Measurements from ENCODE around the gene NPEPL1.

Gene NPEPL1

DNA sequence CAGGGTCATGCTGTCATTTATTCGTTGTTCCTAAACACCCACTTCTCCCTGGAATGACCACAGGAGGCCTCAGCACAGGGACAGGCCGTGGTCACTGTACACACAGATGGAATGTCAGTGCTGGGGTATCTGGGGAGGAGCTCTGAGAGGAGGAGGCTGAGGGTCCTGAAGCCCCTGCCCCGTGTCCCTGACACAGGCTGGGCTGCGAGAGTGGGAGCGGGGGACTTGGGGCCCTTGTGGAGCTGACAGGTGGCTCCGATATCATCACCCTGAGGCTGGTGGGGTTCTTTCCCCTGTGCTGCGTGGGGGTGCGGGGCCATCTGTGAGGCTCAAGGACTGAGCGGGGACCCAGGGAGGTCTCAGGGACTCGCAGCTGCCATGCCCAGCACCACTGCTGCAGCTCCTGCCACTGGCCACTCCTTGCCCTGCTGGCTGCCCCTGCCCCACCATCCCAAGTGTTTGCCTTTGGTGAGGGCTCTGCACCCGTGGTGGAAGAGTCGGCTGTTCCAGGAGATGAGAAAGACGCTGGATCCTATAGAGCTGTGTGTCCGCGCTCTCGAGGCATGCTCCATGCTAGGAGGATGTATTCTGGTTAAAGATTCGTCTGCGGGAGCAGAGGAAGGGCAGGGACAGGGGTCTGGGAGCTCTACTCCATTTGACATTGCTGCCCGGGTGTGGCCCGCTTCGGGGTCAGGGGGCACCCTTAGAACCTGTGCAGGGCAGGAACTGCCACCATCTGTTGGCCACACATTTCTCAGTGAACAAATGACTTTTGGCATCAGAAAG is 18.9 kb downstream of the NPEPL1 start:
- no peaks in the 10 kb centered on the region for H3K27me3 ChIP-seq (replicated peaks; ENCODE audit: control insufficient read depth, insufficient read depth, low read length)
- H3K36me3 ChIP-seq (ENCODE audit: control insufficient read depth, insufficient read depth, low read length, severe bottlenecking): no peaks in the 10 kb centered on the region
- H3K4me1 ChIP-seq (ENCODE audit: control insufficient read depth, insufficient read depth, low read length): no peaks in the 10 kb centered on the region
- no peak overlapping the region for H3K9ac ChIP-seq (ENCODE audit: low read length)
- H3K9me3 ChIP-seq (ENCODE audit: control insufficient read depth, low read length): no peaks in the 10 kb centered on the region
- H3K4me3 ChIP-seq (ENCODE audit: low read length): no peak overlapping the region
- DNase-seq (ENCODE audit: low read depth): no peak

DNA sequence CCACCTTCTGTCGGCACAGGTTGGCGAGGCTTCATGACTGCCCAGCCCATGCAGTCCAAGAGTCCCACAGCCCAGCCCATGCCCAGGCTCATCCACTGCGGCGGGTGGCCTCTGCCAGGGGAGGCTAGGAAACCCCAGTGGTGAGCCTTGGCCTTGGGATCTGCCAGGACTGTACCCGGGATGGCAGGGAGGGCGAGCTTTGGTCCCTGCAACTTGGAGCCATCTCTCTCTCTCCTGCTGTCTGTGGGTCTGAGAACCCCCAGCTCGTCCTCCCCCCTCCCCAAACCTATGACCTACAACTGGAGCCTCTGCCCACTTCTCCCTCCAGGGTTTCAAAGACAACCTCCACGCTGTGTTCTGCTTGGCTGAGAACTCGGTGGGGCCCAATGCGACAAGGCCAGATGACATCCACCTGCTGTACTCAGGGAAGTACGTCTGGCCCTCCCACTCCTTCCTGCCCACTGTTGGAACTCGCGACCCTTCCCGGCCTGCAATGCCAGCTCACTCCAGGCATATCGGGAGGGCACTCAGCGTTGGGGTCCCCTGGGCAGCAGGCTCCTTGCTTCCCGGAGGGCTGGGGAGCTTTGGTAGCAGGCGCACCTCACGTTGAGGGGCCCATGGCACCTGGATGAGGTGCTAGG is 19.7 kb downstream of the NPEPL1 start:
- H3K36me3 ChIP-seq (ENCODE audit: control insufficient read depth, insufficient read depth, low read length, severe bottlenecking): no peaks in the 10 kb centered on the region
- no peak overlapping the region for H3K4me3 ChIP-seq (ENCODE audit: low read length)
- DNase-seq (ENCODE audit: low read depth): no peak
- H3K9ac ChIP-seq (ENCODE audit: low read length): no peak overlapping the region
- no peaks in the 10 kb centered on the region for H3K9me3 ChIP-seq (ENCODE audit: control insufficient read depth, low read length)
- H3K4me1 ChIP-seq (ENCODE audit: control insufficient read depth, insufficient read depth, low read length): no peaks in the 10 kb centered on the region
- no peaks in the 10 kb centered on the region for H3K27me3 ChIP-seq (replicated peaks; ENCODE audit: control insufficient read depth, insufficient read depth, low read length)

DNA sequence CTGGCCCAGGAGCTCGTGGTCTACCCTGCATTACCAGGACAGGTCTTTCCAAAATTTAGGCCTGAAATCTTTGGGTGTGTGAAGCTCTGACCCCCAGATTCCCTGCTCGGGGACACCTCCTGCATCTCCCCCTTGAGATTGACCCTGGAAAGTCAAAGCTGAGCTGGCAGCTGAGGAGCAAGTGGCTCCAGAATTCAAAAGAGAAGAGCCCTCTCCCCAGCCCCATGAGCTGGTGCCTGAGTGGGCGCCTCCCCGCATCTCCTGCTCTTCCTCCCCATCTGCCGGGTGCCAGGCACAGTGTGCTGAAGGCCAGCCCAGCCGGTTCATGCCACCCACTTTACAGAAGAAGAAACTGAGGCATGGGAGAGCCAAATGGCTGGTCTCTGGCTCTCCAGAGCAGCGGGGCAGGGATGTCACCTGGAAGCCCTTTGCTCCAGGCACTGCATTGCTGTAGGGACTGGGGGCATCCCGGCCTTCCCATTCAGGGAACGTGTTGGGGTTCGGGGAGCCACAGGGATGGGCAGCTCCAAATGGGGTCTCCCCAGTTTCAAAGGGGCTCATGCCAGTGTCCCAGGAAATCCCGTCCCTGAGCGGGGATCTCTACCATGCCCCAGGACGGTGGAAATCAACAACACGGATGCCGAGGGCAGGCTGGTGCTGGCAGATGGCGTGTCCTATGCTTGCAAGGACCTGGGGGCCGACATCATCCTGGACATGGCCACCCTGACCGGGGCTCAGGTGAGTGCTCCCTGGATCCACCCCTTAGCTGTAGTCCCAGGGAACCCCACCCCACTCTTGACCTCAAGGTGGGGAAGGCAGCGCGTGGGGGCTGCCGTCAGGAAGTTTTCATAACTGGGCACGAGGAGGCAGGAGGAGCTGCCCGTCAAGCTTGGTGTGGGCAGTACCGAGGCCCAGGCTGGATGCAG is 20.5 kb downstream of the NPEPL1 start:
- Histone ChIP-seq H3K4me3 (ENCODE audit: low read length) (no peak overlapping the region), H3K27me3 (replicated peaks; ENCODE audit: control insufficient read depth, insufficient read depth, low read length) (no peaks in the 10 kb centered on the region), H3K9me3 (ENCODE audit: control insufficient read depth, low read length) (no peaks in the 10 kb centered on the region), H3K9ac (ENCODE audit: low read length) (no peak overlapping the region), H3K36me3 (ENCODE audit: control insufficient read depth, insufficient read depth, low read length, severe bottlenecking) (no peaks in the 10 kb centered on the region), H3K4me1 (ENCODE audit: control insufficient read depth, insufficient read depth, low read length) (no peaks in the 10 kb centered on the region)
- DNase-seq (ENCODE audit: low read depth): no peak

DNA sequence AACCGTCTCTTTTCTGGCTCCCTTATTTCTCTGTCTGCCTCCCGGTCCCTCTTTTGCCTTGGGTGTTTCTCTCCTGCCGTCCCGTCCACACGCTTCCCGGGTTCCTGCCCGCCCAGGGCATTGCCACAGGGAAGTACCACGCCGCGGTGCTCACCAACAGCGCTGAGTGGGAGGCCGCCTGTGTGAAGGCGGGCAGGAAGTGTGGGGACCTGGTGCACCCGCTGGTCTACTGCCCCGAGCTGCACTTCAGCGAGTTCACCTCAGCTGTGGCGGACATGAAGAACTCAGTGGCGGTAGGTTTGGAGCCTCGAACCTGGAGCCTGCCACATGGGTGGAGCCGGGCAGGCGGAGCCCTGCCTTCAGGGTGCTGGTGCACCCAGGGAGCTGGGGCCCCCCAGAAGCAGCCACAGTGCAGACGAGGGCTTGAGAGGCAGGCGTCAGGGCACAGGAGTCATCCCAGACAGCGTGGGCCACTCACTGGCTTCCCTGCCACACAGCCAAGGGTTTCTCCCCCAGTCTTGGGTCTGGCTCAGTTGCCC is 21.3 kb downstream of the NPEPL1 start:
- Histone ChIP-seq H3K9ac (ENCODE audit: low read length) (no peak overlapping the region), H3K4me3 (ENCODE audit: low read length) (no peak overlapping the region), H3K27me3 (replicated peaks; ENCODE audit: control insufficient read depth, insufficient read depth, low read length) (no peaks in the 10 kb centered on the region), H3K9me3 (ENCODE audit: control insufficient read depth, low read length) (no peaks in the 10 kb centered on the region), H3K4me1 (ENCODE audit: control insufficient read depth, insufficient read depth, low read length) (no peaks in the 10 kb centered on the region), H3K36me3 (ENCODE audit: control insufficient read depth, insufficient read depth, low read length, severe bottlenecking) (no peaks in the 10 kb centered on the region)
- no peak for DNase-seq (ENCODE audit: low read depth)

DNA sequence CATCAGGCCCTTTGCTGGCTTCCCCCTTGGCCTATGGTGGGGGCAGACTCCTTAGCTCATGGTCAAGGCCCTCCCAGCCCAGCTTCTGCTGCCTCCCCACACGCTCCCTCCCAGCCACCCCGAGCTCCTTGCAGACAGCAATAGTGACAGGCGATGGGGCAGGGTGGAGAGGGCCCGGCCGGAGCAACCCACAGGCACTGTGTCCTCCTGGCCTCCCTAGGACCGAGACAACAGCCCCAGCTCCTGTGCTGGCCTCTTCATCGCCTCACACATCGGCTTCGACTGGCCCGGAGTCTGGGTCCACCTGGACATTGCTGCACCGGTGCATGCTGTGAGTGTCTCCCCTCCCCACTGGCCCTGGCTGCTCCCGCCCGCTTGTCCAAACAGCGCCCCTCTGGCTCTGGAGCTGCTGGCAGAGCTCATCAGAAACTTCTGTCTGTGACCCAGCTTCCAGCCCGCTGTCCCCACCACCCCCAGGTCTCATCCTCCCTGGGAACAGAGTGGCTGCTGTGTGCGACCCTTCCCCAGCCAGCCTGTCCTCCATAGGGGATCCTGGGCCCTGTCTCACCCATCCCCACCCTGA is 21.8 kb downstream of the NPEPL1 start:
- H3K27me3 ChIP-seq (replicated peaks; ENCODE audit: control insufficient read depth, insufficient read depth, low read length): no peaks in the 10 kb centered on the region
- no peak overlapping the region for H3K9ac ChIP-seq (ENCODE audit: low read length)
- no peak for DNase-seq (ENCODE audit: low read depth)
- H3K4me1 ChIP-seq (ENCODE audit: control insufficient read depth, insufficient read depth, low read length): no peaks in the 10 kb centered on the region
- no peaks in the 10 kb centered on the region for H3K36me3 ChIP-seq (ENCODE audit: control insufficient read depth, insufficient read depth, low read length, severe bottlenecking)
- no peak overlapping the region for H3K4me3 ChIP-seq (ENCODE audit: low read length)
- no peaks in the 10 kb centered on the region for H3K9me3 ChIP-seq (ENCODE audit: control insufficient read depth, low read length)

DNA sequence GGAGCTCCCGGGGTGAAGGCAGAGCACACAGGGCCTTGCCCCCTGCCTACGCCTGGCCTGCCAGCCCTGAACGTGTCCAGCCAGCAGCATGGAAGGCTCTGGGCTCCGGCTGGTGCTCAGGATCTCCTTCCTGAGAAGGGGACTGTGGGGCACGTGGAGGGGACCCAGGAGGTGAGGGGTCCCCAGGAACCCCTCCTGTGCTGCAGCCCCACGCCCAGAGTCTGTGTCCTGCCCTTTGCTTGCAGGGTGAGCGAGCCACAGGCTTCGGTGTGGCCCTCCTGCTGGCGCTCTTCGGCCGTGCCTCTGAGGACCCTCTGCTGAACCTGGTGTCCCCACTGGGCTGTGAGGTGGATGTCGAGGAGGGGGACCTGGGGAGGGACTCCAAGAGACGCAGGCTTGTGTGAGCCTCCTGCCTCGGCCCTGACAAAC is 22.3 kb downstream of the NPEPL1 start:
- Histone ChIP-seq H3K4me1 (ENCODE audit: control insufficient read depth, insufficient read depth, low read length) (no peaks in the 10 kb centered on the region), H3K4me3 (ENCODE audit: low read length) (no peak overlapping the region), H3K27me3 (replicated peaks; ENCODE audit: control insufficient read depth, insufficient read depth, low read length) (peaks cover 3% of the 10 kb centered on the region), H3K9ac (ENCODE audit: low read length) (no peak overlapping the region), H3K36me3 (ENCODE audit: control insufficient read depth, insufficient read depth, low read length, severe bottlenecking) (no peaks in the 10 kb centered on the region), H3K9me3 (ENCODE audit: control insufficient read depth, low read length) (no peaks in the 10 kb centered on the region)
- no peak for DNase-seq (ENCODE audit: low read depth)

DNA sequence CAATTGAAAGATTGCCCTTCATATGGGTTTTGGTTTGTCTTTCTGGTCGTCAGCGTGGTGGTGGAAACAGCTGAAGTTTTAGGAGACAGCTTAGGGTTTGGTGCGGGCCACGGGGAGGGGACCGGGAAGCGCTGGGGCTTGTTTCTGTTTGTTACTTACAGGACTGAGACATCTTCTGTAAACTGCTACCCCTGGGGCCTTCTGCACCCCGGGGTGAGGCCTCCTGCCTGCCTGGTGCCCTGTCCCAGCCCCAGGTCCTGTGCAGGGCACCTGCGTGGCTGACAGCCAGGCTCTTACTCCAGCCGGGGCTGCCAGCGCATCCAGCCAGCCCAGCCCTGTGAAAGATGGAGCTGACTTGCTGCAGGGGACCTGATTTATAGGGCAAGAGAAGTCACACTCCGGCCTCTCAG is 22.8 kb downstream of the NPEPL1 start:
- H3K9ac ChIP-seq (ENCODE audit: low read length): no peak overlapping the region
- no peaks in the 10 kb centered on the region for H3K4me1 ChIP-seq (ENCODE audit: control insufficient read depth, insufficient read depth, low read length)
- no peaks in the 10 kb centered on the region for H3K36me3 ChIP-seq (ENCODE audit: control insufficient read depth, insufficient read depth, low read length, severe bottlenecking)
- DNase-seq (ENCODE audit: low read depth): no peak
- no peaks in the 10 kb centered on the region for H3K9me3 ChIP-seq (ENCODE audit: control insufficient read depth, low read length)
- H3K4me3 ChIP-seq (ENCODE audit: low read length): no peak overlapping the region
- peaks cover 5% of the 10 kb centered on the region for H3K27me3 ChIP-seq (replicated peaks; ENCODE audit: control insufficient read depth, insufficient read depth, low read length)

DNA sequence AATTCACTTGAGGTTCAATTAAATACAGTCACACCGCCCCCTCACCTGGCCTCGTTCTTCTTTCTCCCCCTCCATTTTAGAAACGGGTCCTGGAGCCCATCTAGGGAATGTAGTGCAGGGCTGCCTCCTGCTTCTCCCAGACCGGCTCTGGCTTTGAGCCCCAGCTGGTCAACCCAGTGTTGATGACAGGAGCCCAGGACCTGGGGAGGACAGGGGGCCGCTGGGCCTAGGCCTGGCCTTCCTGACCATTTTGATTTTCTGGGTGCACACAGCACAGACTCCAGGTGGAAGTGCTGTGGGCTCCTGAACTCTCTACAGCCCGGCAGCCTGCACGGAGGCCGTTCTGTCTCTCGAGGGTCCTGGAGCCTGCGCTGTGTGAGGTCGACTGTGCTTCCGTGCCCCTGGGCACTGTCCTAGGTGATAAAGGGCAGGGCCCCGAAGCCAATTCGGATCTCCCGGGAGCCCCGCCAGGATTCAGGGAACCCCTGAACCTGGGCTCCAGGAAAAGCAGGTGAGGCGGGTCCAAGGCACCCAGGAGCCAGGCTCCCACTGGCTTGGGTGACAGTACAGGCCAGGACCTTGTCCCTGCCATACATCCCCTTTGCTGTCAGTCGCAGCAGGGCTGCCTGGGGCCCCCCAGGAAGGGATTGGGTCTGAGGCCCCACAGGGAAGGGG is 23.3 kb downstream of the NPEPL1 start:
- no peaks in the 10 kb centered on the region for H3K9me3 ChIP-seq (ENCODE audit: control insufficient read depth, low read length)
- no peak overlapping the region for H3K4me3 ChIP-seq (ENCODE audit: low read length)
- no peak overlapping the region for H3K9ac ChIP-seq (ENCODE audit: low read length)
- no peak for DNase-seq (ENCODE audit: low read depth)
- no peaks in the 10 kb centered on the region for H3K4me1 ChIP-seq (ENCODE audit: control insufficient read depth, insufficient read depth, low read length)
- no peaks in the 10 kb centered on the region for H3K36me3 ChIP-seq (ENCODE audit: control insufficient read depth, insufficient read depth, low read length, severe bottlenecking)
- H3K27me3 ChIP-seq (replicated peaks; ENCODE audit: control insufficient read depth, insufficient read depth, low read length): peaks cover 9% of the 10 kb centered on the region

DNA sequence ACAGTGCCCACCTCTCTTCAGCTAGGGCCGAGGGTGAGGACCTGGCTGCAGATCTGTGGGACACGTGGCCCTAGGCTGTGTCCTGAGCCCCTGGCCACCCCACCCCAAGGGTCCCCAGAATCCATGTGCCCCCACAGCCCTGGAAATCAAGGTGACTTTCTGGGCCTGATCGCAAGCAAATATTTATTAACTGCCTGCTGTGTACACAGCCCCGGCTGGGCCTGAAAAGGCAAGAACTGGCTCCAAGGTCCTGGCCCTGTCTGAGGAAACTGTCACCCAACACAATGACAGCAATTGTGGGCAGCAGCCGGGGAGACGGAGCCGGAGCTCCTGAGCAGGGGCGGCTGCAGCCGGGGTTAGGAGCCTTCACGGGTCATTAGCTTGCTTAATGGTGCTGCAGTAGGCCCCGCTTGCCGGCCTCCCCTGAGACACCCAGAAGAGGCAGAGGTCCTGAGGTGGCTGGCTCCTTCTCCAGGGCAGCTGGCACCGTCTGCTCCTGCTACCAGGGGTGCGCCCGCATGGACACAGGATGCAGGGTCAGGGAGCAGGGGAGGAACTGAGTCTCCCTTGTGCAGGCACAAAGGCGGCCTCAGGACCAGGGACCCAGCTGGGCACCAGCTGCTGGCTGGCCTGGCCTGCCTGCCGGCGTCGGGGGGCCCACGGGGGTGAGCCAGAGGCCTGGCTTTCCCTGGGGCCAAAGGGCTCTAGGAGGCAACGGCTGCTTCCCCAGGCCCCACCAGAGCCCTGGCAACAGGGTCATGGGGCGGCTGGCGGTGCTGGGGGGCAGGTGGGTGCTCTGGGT is 24.1 kb downstream of the NPEPL1 start:
- DNase-seq (ENCODE audit: low read depth): no peak
- no peak overlapping the region for H3K9ac ChIP-seq (ENCODE audit: low read length)
- H3K27me3 ChIP-seq (replicated peaks; ENCODE audit: control insufficient read depth, insufficient read depth, low read length): peaks cover 14% of the 10 kb centered on the region
- no peaks in the 10 kb centered on the region for H3K9me3 ChIP-seq (ENCODE audit: control insufficient read depth, low read length)
- H3K4me3 ChIP-seq (ENCODE audit: low read length): no peak overlapping the region
- H3K4me1 ChIP-seq (ENCODE audit: control insufficient read depth, insufficient read depth, low read length): no peaks in the 10 kb centered on the region
- H3K36me3 ChIP-seq (ENCODE audit: control insufficient read depth, insufficient read depth, low read length, severe bottlenecking): no peaks in the 10 kb centered on the region

Data from adipocyte (in vitro differentiated cells).